ENCODE results near the gene LTBP2. TPM values are rescaled to one million over a fixed set of nuclear protein-coding genes. Genes with fewer than 3 reads are reported as not detected.
A peak's percentile ranks its signal among the peaks of the same experiment; 100 is the strongest.

The LTBP2 gene
- total RNA-seq, 1 donor from 2014 or later: 6.6 TPM

- DNase-seq (ENCODE audit: low read depth) (peak; percentile 100), FAIRE-seq (no peak)
- Histone ChIP-seq H3K4me3 (ENCODE audit: low read depth, low read length) (no peak overlapping the region), H3K36me3 (ENCODE audit: control insufficient read depth, insufficient read depth, low read length) (no peaks in the 10 kb centered on the region), H3K27me3 (ENCODE audit: control insufficient read depth, insufficient read depth, low read length) (no peaks in the 10 kb centered on the region)
- no peak for TF ChIP-seq CTCF (IDR thresholded peaks at IDR 0.05; ENCODE audit: insufficient read depth, low read length, severe bottlenecking)
Measured at GRCh38 chr14:74620497-74620921, 8.5 kb upstream of the LTBP2 start.

- no peak for FAIRE-seq
Measured at GRCh38 chr14:74619672-74620131, 7.7 kb upstream of the LTBP2 start.

GRCh38 chr14:74618078-74618952, 6.3 kb upstream of the LTBP2 start:
- no peak for FAIRE-seq

More at GRCh38 chr14:74619672-74620131, 7.7 kb upstream of the LTBP2 start:
- no peak overlapping the region for H3K4me3 ChIP-seq (ENCODE audit: low read depth, low read length)
- no peaks in the 10 kb centered on the region for H3K36me3 ChIP-seq (ENCODE audit: control insufficient read depth, insufficient read depth, low read length)
- TF ChIP-seq CTCF (IDR thresholded peaks at IDR 0.05; ENCODE audit: insufficient read depth, low read length, severe bottlenecking): no peak
- peak; percentile 52 for DNase-seq (ENCODE audit: low read depth)
- H3K27me3 ChIP-seq (ENCODE audit: control insufficient read depth, insufficient read depth, low read length): no peaks in the 10 kb centered on the region

GRCh38 chr14:74616996-74617700, 5.1 kb upstream of the LTBP2 start:
- no peak for TF ChIP-seq CTCF (IDR thresholded peaks at IDR 0.05; ENCODE audit: insufficient read depth, low read length, severe bottlenecking)
- DNase-seq (ENCODE audit: low read depth) (no peak), FAIRE-seq (no peak)
- Histone ChIP-seq H3K27me3 (ENCODE audit: control insufficient read depth, insufficient read depth, low read length) (no peaks in the 10 kb centered on the region), H3K4me3 (ENCODE audit: low read depth, low read length) (no peak overlapping the region), H3K36me3 (ENCODE audit: control insufficient read depth, insufficient read depth, low read length) (no peaks in the 10 kb centered on the region)

More at GRCh38 chr14:74618078-74618952, 6.3 kb upstream of the LTBP2 start:
- no peak for TF ChIP-seq CTCF (IDR thresholded peaks at IDR 0.05; ENCODE audit: insufficient read depth, low read length, severe bottlenecking)
- Histone ChIP-seq H3K27me3 (ENCODE audit: control insufficient read depth, insufficient read depth, low read length) (no peaks in the 10 kb centered on the region), H3K36me3 (ENCODE audit: control insufficient read depth, insufficient read depth, low read length) (no peaks in the 10 kb centered on the region), H3K4me3 (ENCODE audit: low read depth, low read length) (no peak overlapping the region)
- peak; percentile 89 for DNase-seq (ENCODE audit: low read depth)

DNA sequence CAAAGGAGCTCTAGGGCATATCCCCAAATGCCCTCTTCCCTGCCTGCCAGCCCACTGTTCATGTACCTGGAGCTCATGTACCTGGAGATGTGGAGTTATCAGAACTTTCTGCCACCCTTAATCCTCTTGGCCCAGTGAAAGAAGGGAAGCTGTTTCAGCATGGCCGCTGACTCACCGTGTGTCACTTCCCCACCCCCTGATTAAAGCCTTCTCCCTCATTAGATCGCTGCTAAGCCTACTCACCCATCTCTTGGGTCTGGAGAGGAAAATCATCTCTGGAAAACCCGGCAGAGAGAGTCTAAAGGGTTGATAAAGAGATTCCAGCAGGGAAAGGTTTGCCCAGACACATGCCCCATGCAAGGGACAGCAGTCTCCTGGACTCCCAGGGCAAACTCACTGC, 4.5 kb upstream of the LTBP2 start:
- Histone ChIP-seq H3K36me3 (ENCODE audit: control insufficient read depth, insufficient read depth, low read length) (no peaks in the 10 kb centered on the region), H3K27me3 (ENCODE audit: control insufficient read depth, insufficient read depth, low read length) (no peaks in the 10 kb centered on the region), H3K4me3 (ENCODE audit: low read depth, low read length) (no peak overlapping the region)
- no peak for TF ChIP-seq CTCF (IDR thresholded peaks at IDR 0.05; ENCODE audit: insufficient read depth, low read length, severe bottlenecking)
- DNase-seq (ENCODE audit: low read depth): peak; percentile 95
- peak; percentile 77 for FAIRE-seq

Data from bronchial epithelial cell (primary cell).